Brain microvascular endothelial cell (primary cell): ENCODE measurements around the gene DHRS1.

Experiments
- DNase-seq: peaks from one replicate; pipeline ENCODE4 v3.0.0-alpha.2; 2020
- H3K27ac ChIP-seq: fragments of 250-450 bp; sonication (Bioruptor Pico); 2 replicates; pipeline ENCODE4 v1.5.1; 2020; ENCODE audit warnings: mild to moderate bottlenecking, moderate library complexity
- H3K27me3 ChIP-seq: fragments of 250-450 bp; sonication (Bioruptor Pico); replicated peaks from 2 replicates; pipeline ENCODE4 v1.5.1; 2020; ENCODE audit warnings: mild to moderate bottlenecking
- H3K36me3 ChIP-seq: fragments of 250-450 bp; sonication (Bioruptor Pico); replicated peaks from 2 replicates; pipeline ENCODE4 v1.5.1; 2020; ENCODE audit warnings: mild to moderate bottlenecking
- H3K4me3 ChIP-seq: 2 replicates; pipeline ENCODE4 v1.5.1; 2011; ENCODE audit warnings: low read depth, mild to moderate bottlenecking, control low read depth, low read length, moderate library complexity
- CTCF ChIP-seq: IDR thresholded peaks from 2 replicates; pipeline ENCODE4 v1.5.1; 2011; ENCODE audit warnings: low read depth, mild to moderate bottlenecking, moderate library complexity, low read length, control low read depth, inconsistent platforms; ENCODE audit errors: missing control alignments
- in situ Hi-C: cut with HindIII; loops from 2 replicates; pipeline ENCODE4 v1.10.0; 2017; ENCODE audit warnings: low sequenced_read_pairs, low pct_ligation_motif_present

Gene DHRS1

DNA sequence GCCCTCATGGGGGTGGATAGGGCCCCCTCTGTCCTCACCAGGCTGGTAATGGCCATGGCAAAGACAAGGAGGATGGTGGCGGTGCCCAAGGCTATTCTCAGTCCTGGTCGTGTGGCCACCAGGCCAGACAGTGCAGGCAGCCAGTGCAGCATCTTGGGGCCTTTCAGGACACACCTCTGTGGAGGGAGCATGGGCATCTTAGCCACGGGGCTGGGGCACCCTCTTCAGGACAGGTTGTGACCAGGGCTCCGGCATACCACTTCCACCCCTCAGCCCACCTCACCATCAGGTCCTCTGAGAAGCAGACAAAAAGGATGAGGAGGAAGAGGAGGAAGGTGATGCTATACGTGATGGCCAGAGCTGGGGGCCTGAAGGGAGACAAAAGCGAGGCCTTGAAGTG is 24.4 kb upstream of the DHRS1 start:
- Histone ChIP-seq H3K27ac (no peak overlapping the region), H3K4me3 (no peak overlapping the region), H3K36me3 (no peaks in the 10 kb centered on the region), H3K27me3 (no peaks in the 10 kb centered on the region)
- no peak for TF ChIP-seq CTCF
- in situ Hi-C loops: no loop called here
- DNase-seq: no peak

DNA sequence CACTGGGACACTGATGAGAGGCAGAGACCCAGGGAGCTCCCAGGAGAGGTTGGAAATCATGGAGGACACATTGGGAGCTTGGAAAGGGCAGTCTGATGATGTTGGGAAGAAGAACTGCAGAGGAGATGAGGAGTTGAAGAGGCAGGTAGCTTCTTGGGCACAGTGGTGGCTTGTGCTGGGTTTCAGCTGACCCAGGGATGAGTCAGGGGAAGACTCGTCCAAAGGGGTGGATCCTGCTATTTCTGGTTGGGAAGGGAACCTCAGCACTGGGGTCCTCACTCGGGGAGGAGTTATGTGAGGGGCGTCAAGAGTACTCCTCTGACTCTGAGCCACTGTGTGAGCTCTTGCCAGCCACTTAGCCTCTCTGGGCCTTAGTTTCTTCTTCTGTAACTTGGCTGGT is 23.8 kb upstream of the DHRS1 start:
- in situ Hi-C loops: no loop called here
- Histone ChIP-seq H3K4me3 (no peak overlapping the region), H3K27ac (no peak overlapping the region), H3K27me3 (no peaks in the 10 kb centered on the region), H3K36me3 (no peaks in the 10 kb centered on the region)
- no peak for TF ChIP-seq CTCF
- no peak for DNase-seq

DNA sequence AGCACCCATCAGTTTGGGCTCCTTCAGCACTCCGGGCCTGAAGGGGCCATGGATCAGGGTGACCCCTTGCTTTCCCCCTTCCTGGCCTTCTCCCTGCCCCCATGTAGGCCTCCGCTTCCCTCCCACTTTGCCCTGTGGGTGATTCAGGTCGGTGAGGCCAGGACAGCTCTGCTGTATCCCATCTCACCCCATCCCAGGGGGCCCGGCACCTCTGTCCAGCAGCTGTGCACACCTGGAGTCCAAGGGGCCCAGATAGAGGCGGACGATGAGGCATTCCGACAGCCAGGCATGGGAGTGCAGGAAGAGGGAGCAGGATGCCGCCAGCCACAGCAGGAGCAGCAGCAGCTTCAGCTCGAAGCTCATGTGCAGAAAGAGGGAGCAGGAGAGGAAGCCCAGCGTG is 23.1 kb upstream of the DHRS1 start:
- Histone ChIP-seq H3K27me3 (no peaks in the 10 kb centered on the region), H3K36me3 (no peaks in the 10 kb centered on the region), H3K27ac (no peak overlapping the region), H3K4me3 (no peak overlapping the region)
- in situ Hi-C loops: no loop called here
- TF ChIP-seq CTCF: no peak
- no peak for DNase-seq

DNA sequence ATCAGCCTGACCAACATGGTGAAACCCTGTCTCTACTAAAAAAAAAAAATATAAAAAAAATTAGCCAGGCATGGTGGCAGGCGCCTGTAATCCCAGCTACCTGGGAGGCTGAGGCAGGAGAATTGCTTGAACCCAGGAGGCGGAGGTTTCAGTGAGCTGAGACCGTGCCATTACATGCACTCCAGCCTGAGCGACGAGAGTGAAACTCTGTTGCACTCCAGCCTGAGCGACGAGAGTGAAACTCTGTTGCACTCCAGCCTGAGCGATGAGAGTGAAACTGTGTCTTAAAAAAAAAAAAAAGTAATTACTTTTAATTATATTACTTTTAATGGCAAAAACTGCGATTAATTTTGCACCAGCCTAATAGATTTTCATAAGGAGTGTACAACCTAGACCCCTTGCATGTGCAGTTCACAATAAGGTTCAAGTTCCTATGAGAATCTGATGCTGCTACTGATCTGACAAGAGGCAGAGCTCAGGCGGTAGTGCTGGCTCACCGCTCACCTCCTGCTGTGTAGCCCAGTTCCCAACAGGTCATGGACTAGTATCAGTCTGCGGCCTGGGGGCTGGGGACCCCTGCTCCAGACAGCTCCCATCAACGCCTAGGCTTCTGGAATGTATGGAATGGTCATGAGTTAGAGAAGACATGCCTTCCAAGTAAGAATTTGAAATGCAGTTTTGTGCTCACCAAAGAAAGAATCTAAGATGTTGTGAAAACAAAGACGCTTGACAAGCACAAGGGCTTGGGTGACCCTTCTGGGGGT is 21.8 kb upstream of the DHRS1 start:
- Histone ChIP-seq H3K36me3 (no peaks in the 10 kb centered on the region), H3K27me3 (no peaks in the 10 kb centered on the region), H3K27ac (no peak overlapping the region), H3K4me3 (no peak overlapping the region)
- no peak for DNase-seq
- in situ Hi-C loops: no loop called here
- TF ChIP-seq CTCF: no peak

DNA sequence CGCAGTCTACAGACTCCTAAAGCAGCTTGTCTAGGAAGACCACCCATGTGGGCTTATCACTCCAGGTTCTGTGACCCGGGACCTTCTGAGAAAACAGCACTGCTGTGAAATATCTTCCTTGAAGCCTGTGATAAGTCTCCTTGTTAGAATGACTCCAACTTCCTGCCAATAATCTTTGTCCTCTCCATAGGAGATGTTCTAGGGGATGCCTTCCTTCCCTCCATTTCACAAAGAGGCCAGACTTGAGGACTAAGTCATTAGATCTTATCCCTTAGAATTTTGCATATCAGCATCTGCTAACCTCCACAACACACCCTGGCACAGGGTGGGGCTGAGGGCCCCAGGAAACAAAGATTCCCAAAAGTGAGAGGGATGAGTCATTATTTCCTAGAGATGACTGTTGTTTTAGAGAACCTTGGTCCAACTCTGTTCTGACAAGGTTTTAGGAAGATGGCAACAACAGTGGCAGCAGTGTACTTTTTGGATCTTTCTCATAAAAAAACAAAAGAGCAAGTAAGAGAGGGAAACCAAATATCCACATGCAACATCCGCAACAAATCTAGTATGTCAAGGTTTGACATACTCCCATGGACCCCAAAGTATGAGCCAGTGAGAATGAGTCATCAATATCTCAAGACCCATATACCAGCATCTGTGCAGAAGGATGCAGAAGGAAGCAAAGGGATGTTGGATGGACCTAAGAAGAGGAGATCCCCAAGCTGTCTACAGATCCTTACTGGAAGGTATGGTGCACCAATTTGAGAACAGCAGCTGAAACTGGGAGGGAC is 17.8 kb upstream of the DHRS1 start:
- Histone ChIP-seq H3K27me3 (no peaks in the 10 kb centered on the region), H3K4me3 (no peak overlapping the region), H3K36me3 (no peaks in the 10 kb centered on the region), H3K27ac (no peak overlapping the region)
- in situ Hi-C loops: no loop called here
- no peak for TF ChIP-seq CTCF
- DNase-seq: no peak
